ENCODE data around the gene PLLP. TPM values are rescaled to one million over a fixed set of nuclear protein-coding genes. Genes with fewer than 3 reads are reported as not detected.

The PLLP gene
- total and polyA plus RNA-seq, 9 of the 15 experiments (the other 6 are each of a cell fraction or from before 2014, with no cell fraction given) = 0.09 to 0.96 (median 0.27) TPM

DNA sequence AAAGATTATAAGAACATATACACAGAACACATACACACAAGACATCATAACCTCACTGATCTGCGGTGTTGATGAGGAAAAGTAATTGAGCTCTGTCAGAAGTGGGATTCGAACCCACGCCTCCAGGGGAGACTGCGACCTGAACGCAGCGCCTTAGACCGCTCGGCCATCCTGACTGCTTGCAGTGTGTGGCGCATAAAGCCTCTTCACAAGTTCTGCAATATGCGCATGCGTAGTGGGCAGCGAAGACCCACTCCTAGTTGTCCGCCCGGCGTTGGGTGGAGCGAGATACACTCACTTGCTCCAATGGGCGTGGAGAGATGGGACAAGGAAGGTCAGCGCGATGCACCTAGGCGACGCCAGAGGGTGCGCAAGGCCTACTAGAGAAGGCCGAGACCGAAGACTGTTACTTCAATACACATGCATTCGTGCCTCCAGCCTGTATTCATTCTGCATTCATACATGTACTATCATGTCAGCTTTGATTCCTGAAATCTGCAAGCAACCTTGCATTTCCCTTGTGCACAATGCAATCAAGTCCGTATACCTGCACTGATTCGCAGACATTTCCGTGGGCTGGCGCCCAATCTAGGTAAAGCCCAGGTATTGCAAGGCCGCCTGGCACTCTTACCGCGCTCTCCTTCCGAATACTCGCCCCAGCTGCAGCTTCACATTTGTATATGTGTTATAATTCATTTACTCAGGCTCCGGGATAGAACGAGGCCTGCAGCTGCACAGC is 16.1 kb upstream of the PLLP start (continued):
- TF ChIP-seq, protein P1, sequence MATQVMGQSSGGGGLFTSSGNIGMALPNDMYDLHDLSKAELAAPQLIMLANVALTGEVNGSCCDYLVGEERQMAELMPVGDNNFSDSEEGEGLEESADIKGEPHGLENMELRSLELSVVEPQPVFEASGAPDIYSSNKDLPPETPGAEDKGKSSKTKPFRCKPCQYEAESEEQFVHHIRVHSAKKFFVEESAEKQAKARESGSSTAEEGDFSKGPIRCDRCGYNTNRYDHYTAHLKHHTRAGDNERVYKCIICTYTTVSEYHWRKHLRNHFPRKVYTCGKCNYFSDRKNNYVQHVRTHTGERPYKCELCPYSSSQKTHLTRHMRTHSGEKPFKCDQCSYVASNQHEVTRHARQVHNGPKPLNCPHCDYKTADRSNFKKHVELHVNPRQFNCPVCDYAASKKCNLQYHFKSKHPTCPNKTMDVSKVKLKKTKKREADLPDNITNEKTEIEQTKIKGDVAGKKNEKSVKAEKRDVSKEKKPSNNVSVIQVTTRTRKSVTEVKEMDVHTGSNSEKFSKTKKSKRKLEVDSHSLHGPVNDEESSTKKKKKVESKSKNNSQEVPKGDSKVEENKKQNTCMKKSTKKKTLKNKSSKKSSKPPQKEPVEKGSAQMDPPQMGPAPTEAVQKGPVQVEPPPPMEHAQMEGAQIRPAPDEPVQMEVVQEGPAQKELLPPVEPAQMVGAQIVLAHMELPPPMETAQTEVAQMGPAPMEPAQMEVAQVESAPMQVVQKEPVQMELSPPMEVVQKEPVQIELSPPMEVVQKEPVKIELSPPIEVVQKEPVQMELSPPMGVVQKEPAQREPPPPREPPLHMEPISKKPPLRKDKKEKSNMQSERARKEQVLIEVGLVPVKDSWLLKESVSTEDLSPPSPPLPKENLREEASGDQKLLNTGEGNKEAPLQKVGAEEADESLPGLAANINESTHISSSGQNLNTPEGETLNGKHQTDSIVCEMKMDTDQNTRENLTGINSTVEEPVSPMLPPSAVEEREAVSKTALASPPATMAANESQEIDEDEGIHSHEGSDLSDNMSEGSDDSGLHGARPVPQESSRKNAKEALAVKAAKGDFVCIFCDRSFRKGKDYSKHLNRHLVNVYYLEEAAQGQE (IDR thresholded peaks at IDR 0.05; ENCODE audit: borderline replicate concordance) = peak; percentile 96
- TF ChIP-seq, protein P1 (CRISPR knock-in tag; IDR thresholded peaks at IDR 0.05; ENCODE audit: low read depth) = no peak
- TF ChIP-seq ETV5 (CRISPR knock-in tag; IDR thresholded peaks at IDR 0.05; ENCODE audit: low read depth) (no peak; the same call in 1 of the 2 replicates), CREM (IDR thresholded peaks at IDR 0.05; ENCODE audit: low read depth) (peak; percentile 75), MTA2 (IDR thresholded peaks at IDR 0.05; ENCODE audit: low read depth) (no peak), MCM7 (IDR thresholded peaks at IDR 0.05) (no peak), TCF3 (CRISPR knock-in tag; IDR thresholded peaks at IDR 0.05) (no peak; the same call in 1 of the 2 replicates), NELFE (IDR thresholded peaks at IDR 0.05; ENCODE audit: insufficient read depth, insufficient read length) (no peak), NFIC (IDR thresholded peaks at IDR 0.05) (peak; percentile 76), NFATC3 (IDR thresholded peaks at IDR 0.05) (peak; percentile 86; the same call in 1 of the 2 replicates), TOE1 (IDR thresholded peaks at IDR 0.05; ENCODE audit: borderline replicate concordance) (no peak; the same call in 1 of the 2 replicates), TOE1 (CRISPR knock-in tag; IDR thresholded peaks at IDR 0.05; ENCODE audit: borderline replicate concordance, low read depth) (no peak), ZNF830 (CRISPR knock-in tag; IDR thresholded peaks at IDR 0.05) (no peak)
- TF ChIP-seq, protein P2, sequence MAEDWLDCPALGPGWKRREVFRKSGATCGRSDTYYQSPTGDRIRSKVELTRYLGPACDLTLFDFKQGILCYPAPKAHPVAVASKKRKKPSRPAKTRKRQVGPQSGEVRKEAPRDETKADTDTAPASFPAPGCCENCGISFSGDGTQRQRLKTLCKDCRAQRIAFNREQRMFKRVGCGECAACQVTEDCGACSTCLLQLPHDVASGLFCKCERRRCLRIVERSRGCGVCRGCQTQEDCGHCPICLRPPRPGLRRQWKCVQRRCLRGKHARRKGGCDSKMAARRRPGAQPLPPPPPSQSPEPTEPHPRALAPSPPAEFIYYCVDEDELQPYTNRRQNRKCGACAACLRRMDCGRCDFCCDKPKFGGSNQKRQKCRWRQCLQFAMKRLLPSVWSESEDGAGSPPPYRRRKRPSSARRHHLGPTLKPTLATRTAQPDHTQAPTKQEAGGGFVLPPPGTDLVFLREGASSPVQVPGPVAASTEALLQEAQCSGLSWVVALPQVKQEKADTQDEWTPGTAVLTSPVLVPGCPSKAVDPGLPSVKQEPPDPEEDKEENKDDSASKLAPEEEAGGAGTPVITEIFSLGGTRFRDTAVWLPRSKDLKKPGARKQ (CRISPR knock-in tag; IDR thresholded peaks at IDR 0.05) = no peak
- TF ChIP-seq, protein P3, sequence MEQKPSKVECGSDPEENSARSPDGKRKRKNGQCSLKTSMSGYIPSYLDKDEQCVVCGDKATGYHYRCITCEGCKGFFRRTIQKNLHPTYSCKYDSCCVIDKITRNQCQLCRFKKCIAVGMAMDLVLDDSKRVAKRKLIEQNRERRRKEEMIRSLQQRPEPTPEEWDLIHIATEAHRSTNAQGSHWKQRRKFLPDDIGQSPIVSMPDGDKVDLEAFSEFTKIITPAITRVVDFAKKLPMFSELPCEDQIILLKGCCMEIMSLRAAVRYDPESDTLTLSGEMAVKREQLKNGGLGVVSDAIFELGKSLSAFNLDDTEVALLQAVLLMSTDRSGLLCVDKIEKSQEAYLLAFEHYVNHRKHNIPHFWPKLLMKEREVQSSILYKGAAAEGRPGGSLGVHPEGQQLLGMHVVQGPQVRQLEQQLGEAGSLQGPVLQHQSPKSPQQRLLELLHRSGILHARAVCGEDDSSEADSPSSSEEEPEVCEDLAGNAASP (IDR thresholded peaks at IDR 0.05) = no peak
- TF ChIP-seq, protein P4, sequence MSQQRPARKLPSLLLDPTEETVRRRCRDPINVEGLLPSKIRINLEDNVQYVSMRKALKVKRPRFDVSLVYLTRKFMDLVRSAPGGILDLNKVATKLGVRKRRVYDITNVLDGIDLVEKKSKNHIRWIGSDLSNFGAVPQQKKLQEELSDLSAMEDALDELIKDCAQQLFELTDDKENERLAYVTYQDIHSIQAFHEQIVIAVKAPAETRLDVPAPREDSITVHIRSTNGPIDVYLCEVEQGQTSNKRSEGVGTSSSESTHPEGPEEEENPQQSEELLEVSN (IDR thresholded peaks at IDR 0.05; ENCODE audit: borderline replicate concordance in 1 of 2, extremely low read depth in 1 of 2, insufficient read depth in 1 of 2, insufficient read length in 1 of 2, low read depth in 1 of 2, low read length in 1 of 2, poor library complexity in 1 of 2, severe bottlenecking in 1 of 2) = no peak

Data from K562 (cell line).